HepG2 (cell line): Measurements from ENCODE around the gene ZBTB22. TPM values are rescaled to one million over a fixed set of nuclear protein-coding genes. Genes with fewer than 3 reads are reported as not detected.
A peak's percentile ranks its signal among the peaks of the same experiment; 100 is the strongest.

Source experiments
- MED8 ChIP-seq: sonication (generic); formaldehyde crosslinking; IDR thresholded peaks from 2 replicates; pipeline ENCODE4 v1.8.1; 2023; ENCODE audit warnings: mild to moderate bottlenecking, missing genetic modification reagents; ENCODE audit not compliant: insufficient replicate concordance
- RAD51 ChIP-seq: fragments of 450-650 bp; IDR thresholded peaks from 2 replicates; pipeline ENCODE4 v1.6.1; 2016; ENCODE audit warnings: borderline replicate concordance
- RARA ChIP-seq: IDR thresholded peaks from 2 replicates; pipeline ENCODE4 v1.6.1; 2016; ENCODE audit warnings: missing genetic modification reagents, missing compliant biosample characterization
- RBAK ChIP-seq: sonication (generic); formaldehyde crosslinking; IDR thresholded peaks from 2 replicates; pipeline ENCODE4 v1.5.1; 2020; ENCODE audit warnings: mild to moderate bottlenecking, missing genetic modification reagents
- SIN3A ChIP-seq: IDR thresholded peaks from 2 replicates; pipeline ENCODE4 v1.6.1; 2011; ENCODE audit warnings: low read depth, mild to moderate bottlenecking, control low read depth, low read length, borderline replicate concordance
- SNAPC2 ChIP-seq: sonication (generic); formaldehyde crosslinking; IDR thresholded peaks from 2 replicates; pipeline ENCODE4 v1.8.1; 2022; ENCODE audit warnings: mild to moderate bottlenecking, missing genetic modification reagents
- SRY ChIP-seq: sonication (generic); formaldehyde crosslinking; IDR thresholded peaks from 2 replicates; pipeline ENCODE4 v1.8.0; 2022; ENCODE audit warnings: mild to moderate bottlenecking, missing genetic modification reagents
- ZFP62 ChIP-seq: sonication (generic); formaldehyde crosslinking; IDR thresholded peaks from 2 replicates; pipeline ENCODE4 v1.4.0; 2020; ENCODE audit warnings: missing genetic modification reagents
- ZNF12 ChIP-seq: sonication (generic); formaldehyde crosslinking; IDR thresholded peaks from 2 replicates; pipeline ENCODE4 v1.5.0; 2020; ENCODE audit warnings: missing genetic modification reagents
- ZNF274 ChIP-seq: sonication (generic); formaldehyde crosslinking; IDR thresholded peaks from 2 replicates; pipeline ENCODE4 v1.5.1; 2020; ENCODE audit warnings: mild to moderate bottlenecking, missing genetic modification reagents
- ZNF547 ChIP-seq: sonication (generic); formaldehyde crosslinking; IDR thresholded peaks from 2 replicates; pipeline ENCODE4 v1.5.1; 2020; ENCODE audit warnings: mild to moderate bottlenecking, missing genetic modification reagents
- ZNF607 ChIP-seq: sonication (generic); formaldehyde crosslinking; IDR thresholded peaks from 2 replicates; pipeline ENCODE4 v1.5.1; 2020; ENCODE audit warnings: missing genetic modification reagents, mild to moderate bottlenecking, borderline replicate concordance
- ZNF788 ChIP-seq: sonication (generic); formaldehyde crosslinking; IDR thresholded peaks from 2 replicates; pipeline ENCODE4 v1.5.0; 2020; ENCODE audit warnings: mild to moderate bottlenecking, missing genetic modification reagents, borderline replicate concordance
- polyA plus RNA-seq, 8 experiments: library from polyadenylated mRNA; depleted of rRNA in 3 of 8; stranded (reverse) in 7 of 8; unstranded in 1 of 8; fragments of >200 nt; fragmentation: Illumina TruSeq in 4 of 8; extraction: Trizol in 4 of 8; gene quantifications; 2 replicates each; pipeline versions ENCODE4 v1.2.1 to v1.2.3, GENCODE V29; 2011 to 2016; ENCODE audit warnings: low read depth in 4 of 8, missing spikeins in 1 of 8, mixed read lengths in 1 of 8; ENCODE audit not compliant: insufficient read depth in 1 of 8
- total RNA-seq, 5 experiments: library from RNA; depleted of rRNA; stranded (reverse); fragments of >200 nt; fragmentation: Illumina TruSeq; extraction: Trizol; gene quantifications; 2 replicates each; pipeline ENCODE4 v1.2.3, GENCODE V29; 2016; ENCODE audit warnings: low read depth in 1 of 5
- TF ChIP-seq, protein P1 (sequence below): sonication (generic); formaldehyde crosslinking; IDR thresholded peaks from 2 replicates; pipeline ENCODE4 v1.5.0; 2020; ENCODE audit warnings: mild to moderate bottlenecking, missing genetic modification reagents, moderate library complexity
- TF ChIP-seq, protein P2 (sequence below): sonication (generic); formaldehyde crosslinking; IDR thresholded peaks from 2 replicates; pipeline ENCODE4 v1.8.0; 2022; ENCODE audit warnings: missing genetic modification reagents, mild to moderate bottlenecking, borderline replicate concordance
- TF ChIP-seq, protein P3 (sequence below): sonication (generic); formaldehyde crosslinking; IDR thresholded peaks from 2 replicates; pipeline ENCODE4 v1.8.0; 2022; ENCODE audit warnings: mild to moderate bottlenecking, missing genetic modification reagents; ENCODE audit not compliant: insufficient replicate concordance
- TF ChIP-seq, protein P4 (sequence below): sonication (generic); formaldehyde crosslinking; IDR thresholded peaks from 2 replicates; pipeline ENCODE4 v1.4.0; 2020; ENCODE audit warnings: missing genetic modification reagents, borderline replicate concordance
- TF ChIP-seq, protein P5 (sequence below): sonication (generic); formaldehyde crosslinking; conservative IDR thresholded peaks from 2 replicates; pipeline ENCODE4 v1.4.0; 2020; ENCODE audit warnings: mild to moderate bottlenecking, missing genetic modification reagents, moderate library complexity

ZBTB22 gene
- total and polyA plus RNA-seq, 2 of the 13 experiments (the other 11 are each of a cell fraction or from before 2014, with no cell fraction given) = 8.0 to 10.6 TPM

DNA sequence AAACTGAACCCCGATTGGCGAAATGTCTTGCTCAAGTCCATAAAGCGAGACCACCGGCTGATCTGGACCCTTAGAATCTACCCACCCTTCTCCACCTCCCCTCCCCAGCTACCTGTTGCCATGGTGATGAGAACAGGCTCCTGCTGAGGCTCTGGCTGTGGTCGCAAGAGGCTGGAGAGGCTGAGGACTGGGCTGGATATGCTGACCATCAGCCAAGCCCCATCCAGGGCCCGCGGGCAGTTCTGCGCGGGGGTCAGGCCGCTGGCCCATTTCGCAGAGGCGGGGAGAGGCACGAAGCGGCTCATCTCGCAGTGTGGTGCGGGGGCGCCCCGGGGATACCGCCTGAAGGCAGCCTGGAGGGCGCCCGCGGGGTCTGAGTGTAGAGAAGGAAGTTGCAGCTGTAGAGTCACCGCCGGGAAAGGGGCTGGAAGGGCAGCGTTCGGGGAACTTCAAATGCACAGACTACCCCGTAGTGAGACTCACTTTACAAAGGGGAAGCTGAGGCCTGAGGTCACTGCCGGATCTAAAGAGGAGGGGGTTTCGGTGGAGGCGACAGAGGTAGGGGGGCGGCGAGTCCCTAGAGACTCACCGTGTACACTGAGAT is 4.3 kb downstream of the ZBTB22 start (continued):
- TF ChIP-seq, protein P1, sequence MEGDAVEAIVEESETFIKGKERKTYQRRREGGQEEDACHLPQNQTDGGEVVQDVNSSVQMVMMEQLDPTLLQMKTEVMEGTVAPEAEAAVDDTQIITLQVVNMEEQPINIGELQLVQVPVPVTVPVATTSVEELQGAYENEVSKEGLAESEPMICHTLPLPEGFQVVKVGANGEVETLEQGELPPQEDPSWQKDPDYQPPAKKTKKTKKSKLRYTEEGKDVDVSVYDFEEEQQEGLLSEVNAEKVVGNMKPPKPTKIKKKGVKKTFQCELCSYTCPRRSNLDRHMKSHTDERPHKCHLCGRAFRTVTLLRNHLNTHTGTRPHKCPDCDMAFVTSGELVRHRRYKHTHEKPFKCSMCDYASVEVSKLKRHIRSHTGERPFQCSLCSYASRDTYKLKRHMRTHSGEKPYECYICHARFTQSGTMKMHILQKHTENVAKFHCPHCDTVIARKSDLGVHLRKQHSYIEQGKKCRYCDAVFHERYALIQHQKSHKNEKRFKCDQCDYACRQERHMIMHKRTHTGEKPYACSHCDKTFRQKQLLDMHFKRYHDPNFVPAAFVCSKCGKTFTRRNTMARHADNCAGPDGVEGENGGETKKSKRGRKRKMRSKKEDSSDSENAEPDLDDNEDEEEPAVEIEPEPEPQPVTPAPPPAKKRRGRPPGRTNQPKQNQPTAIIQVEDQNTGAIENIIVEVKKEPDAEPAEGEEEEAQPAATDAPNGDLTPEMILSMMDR (CRISPR knock-in tag) = 0 out of 2 replicates have a peak, but pooled peaks have one; percentile 26
- TF ChIP-seq, protein P2, sequence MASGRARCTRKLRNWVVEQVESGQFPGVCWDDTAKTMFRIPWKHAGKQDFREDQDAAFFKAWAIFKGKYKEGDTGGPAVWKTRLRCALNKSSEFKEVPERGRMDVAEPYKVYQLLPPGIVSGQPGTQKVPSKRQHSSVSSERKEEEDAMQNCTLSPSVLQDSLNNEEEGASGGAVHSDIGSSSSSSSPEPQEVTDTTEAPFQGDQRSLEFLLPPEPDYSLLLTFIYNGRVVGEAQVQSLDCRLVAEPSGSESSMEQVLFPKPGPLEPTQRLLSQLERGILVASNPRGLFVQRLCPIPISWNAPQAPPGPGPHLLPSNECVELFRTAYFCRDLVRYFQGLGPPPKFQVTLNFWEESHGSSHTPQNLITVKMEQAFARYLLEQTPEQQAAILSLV = peak; percentile 25; the same call in 1 of the 2 replicates
- TF ChIP-seq MED8 (CRISPR knock-in tag) = peak; percentile 16
- peak; percentile 52; the same call in 1 of the 2 replicates for TF ChIP-seq SIN3A
- no peak for TF ChIP-seq RAD51
- TF ChIP-seq ZNF607 = peak; percentile 21
- TF ChIP-seq, protein P3, sequence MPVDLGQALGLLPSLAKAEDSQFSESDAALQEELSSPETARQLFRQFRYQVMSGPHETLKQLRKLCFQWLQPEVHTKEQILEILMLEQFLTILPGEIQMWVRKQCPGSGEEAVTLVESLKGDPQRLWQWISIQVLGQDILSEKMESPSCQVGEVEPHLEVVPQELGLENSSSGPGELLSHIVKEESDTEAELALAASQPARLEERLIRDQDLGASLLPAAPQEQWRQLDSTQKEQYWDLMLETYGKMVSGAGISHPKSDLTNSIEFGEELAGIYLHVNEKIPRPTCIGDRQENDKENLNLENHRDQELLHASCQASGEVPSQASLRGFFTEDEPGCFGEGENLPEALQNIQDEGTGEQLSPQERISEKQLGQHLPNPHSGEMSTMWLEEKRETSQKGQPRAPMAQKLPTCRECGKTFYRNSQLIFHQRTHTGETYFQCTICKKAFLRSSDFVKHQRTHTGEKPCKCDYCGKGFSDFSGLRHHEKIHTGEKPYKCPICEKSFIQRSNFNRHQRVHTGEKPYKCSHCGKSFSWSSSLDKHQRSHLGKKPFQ (CRISPR knock-in tag) = peak; percentile 18
- TF ChIP-seq ZNF547 = 0 out of 2 replicates have a peak, but pooled peaks have one; percentile 71
- TF ChIP-seq ZNF788 (CRISPR knock-in tag) = peak; percentile 7
- TF ChIP-seq, protein P4, sequence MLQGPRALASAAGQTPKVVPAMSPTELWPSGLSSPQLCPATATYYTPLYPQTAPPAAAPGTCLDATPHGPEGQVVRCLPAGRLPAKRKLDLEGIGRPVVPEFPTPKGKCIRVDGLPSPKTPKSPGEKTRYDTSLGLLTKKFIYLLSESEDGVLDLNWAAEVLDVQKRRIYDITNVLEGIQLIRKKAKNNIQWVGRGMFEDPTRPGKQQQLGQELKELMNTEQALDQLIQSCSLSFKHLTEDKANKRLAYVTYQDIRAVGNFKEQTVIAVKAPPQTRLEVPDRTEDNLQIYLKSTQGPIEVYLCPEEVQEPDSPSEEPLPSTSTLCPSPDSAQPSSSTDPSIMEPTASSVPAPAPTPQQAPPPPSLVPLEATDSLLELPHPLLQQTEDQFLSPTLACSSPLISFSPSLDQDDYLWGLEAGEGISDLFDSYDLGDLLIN (CRISPR knock-in tag) = no peak
- TF ChIP-seq RBAK (CRISPR knock-in tag) = no peak
- TF ChIP-seq ZFP62 (CRISPR knock-in tag) = no peak
- peak; percentile 34 for TF ChIP-seq SRY (CRISPR knock-in tag)
- TF ChIP-seq, protein P5, sequence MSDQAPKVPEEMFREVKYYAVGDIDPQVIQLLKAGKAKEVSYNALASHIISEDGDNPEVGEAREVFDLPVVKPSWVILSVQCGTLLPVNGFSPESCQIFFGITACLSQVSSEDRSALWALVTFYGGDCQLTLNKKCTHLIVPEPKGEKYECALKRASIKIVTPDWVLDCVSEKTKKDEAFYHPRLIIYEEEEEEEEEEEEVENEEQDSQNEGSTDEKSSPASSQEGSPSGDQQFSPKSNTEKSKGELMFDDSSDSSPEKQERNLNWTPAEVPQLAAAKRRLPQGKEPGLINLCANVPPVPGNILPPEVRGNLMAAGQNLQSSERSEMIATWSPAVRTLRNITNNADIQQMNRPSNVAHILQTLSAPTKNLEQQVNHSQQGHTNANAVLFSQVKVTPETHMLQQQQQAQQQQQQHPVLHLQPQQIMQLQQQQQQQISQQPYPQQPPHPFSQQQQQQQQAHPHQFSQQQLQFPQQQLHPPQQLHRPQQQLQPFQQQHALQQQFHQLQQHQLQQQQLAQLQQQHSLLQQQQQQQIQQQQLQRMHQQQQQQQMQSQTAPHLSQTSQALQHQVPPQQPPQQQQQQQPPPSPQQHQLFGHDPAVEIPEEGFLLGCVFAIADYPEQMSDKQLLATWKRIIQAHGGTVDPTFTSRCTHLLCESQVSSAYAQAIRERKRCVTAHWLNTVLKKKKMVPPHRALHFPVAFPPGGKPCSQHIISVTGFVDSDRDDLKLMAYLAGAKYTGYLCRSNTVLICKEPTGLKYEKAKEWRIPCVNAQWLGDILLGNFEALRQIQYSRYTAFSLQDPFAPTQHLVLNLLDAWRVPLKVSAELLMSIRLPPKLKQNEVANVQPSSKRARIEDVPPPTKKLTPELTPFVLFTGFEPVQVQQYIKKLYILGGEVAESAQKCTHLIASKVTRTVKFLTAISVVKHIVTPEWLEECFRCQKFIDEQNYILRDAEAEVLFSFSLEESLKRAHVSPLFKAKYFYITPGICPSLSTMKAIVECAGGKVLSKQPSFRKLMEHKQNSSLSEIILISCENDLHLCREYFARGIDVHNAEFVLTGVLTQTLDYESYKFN = 0 out of 2 replicates have a peak, but pooled peaks have one; percentile 8
- TF ChIP-seq SNAPC2 = peak; percentile 63; the same call in 1 of the 2 replicates
- TF ChIP-seq RARA (CRISPR knock-in tag) = peak; percentile 29; the same call in 1 of the 2 replicates
- 0 out of 2 replicates have a peak, but pooled peaks have one; percentile 29 for TF ChIP-seq ZNF274 (CRISPR knock-in tag)
- 0 out of 2 replicates have a peak, but pooled peaks have one; percentile 4 for TF ChIP-seq ZNF12 (CRISPR knock-in tag)
